Thoracic aorta (tissue), 2 donors: ENCODE results near the gene RNASE13. TPM values are rescaled to one million over a fixed set of nuclear protein-coding genes. Genes with fewer than 3 reads are reported as not detected.

ENCODE experiments used
- ATAC-seq: fragments of 150-250 bp; one replicate; pipeline ENCODE4 v1.8.0; 2017; ENCODE audit warnings: low read depth; ENCODE audit not compliant: insufficient number of reproducible peaks, low FRiP score
- DNase-seq: peaks from one replicate; pipeline ENCODE4 v3.0.0-alpha.2; 2020; ENCODE audit warnings: low spot score
- H3K27ac ChIP-seq, 2 donors: fragments of 200-600 bp; sonication (generic); 1 replicate in 1 of 2; 2 replicates in 1 of 2; pipeline ENCODE4 v1.5.1; 2016; ENCODE audit warnings: mild to moderate bottlenecking in 2 of 2, moderate library complexity in 2 of 2
- H3K27me3 ChIP-seq: fragments of 200-600 bp; sonication (generic); replicated peaks from 2 replicates; pipeline ENCODE4 v1.6.0; 2016; ENCODE audit warnings: mild to moderate bottlenecking; ENCODE audit not compliant: insufficient read depth
- H3K36me3 ChIP-seq: fragments of 200-600 bp; sonication (generic); one replicate; pipeline ENCODE4 v1.5.1; 2016
- H3K4me1 ChIP-seq, 2 donors: fragments of 200-600 bp; sonication (generic); 1 replicate in 1 of 2; 2 replicates in 1 of 2; pipeline versions ENCODE4 v1.5.1 to v1.6.0; 2016; ENCODE audit warnings: low read depth in 2 of 2, mild to moderate bottlenecking in 1 of 2; ENCODE audit not compliant: control insufficient read depth in 1 of 2
- H3K4me3 ChIP-seq: fragments of 200-600 bp; sonication (generic); 2 replicates; pipeline ENCODE4 v1.5.1; 2016; ENCODE audit warnings: mild to moderate bottlenecking
- H3K9me3 ChIP-seq: fragments of 200-600 bp; sonication (generic); 2 replicates; pipeline ENCODE4 v1.5.1; 2016
- CTCF ChIP-seq: fragments of 200-600 bp; sonication (generic); IDR thresholded peaks from one replicate; pipeline ENCODE4 v1.5.1; 2019; ENCODE audit warnings: antibody characterized with exemption
- total RNA-seq, 2 donors: library from RNA; depleted of rRNA; stranded (reverse); fragments of >200 nt; gene quantifications; one replicate each; pipeline versions ENCODE4 v1.1.0 to v1.2.3, GENCODE V29; 2016

The RNASE13 gene
- total RNA-seq, 2 donors from 2014 or later: not detected

GRCh38 chr14:21057803-21058675 is 23.4 kb upstream of the RNASE13 start, which contains the start of gene RNASE8:
Gene RNASE8 (plus strand): TSS chr14:21057822. CDS start chr14:21057893, 71 bp downstream.
- no peaks in the 10 kb centered on the region for H3K36me3 ChIP-seq
- H3K4me1 ChIP-seq: no peaks in the 10 kb centered on the region
- ATAC-seq: no peak
- H3K27ac ChIP-seq: no peak within 1 kb of the TSS
- no peak for TF ChIP-seq CTCF
- H3K9me3 ChIP-seq: no peaks in the 10 kb centered on the region
- H3K4me3 ChIP-seq: no peak within 1 kb of the TSS
- DNase-seq: no peak
- H3K27me3 ChIP-seq: no peaks in the 10 kb centered on the region

GRCh38 chr14:21056520-21057163 is 22.0 kb upstream of the RNASE13 start:
- H3K4me3 ChIP-seq: no peak overlapping the region
- ATAC-seq (no peak), DNase-seq (no peak)
- H3K27me3 ChIP-seq: no peaks in the 10 kb centered on the region
- no peak for TF ChIP-seq CTCF
- no peaks in the 10 kb centered on the region for H3K36me3 ChIP-seq
- H3K9me3 ChIP-seq: no peaks in the 10 kb centered on the region
- H3K4me1 ChIP-seq: no peaks in the 10 kb centered on the region
- no peak overlapping the region for H3K27ac ChIP-seq

GRCh38 chr14:21055432-21056117 is 21.0 kb upstream of the RNASE13 start:
- TF ChIP-seq CTCF: no peak
- DNase-seq (no peak), ATAC-seq (no peak)
- H3K36me3 ChIP-seq: no peaks in the 10 kb centered on the region
- no peak overlapping the region for H3K4me3 ChIP-seq
- no peaks in the 10 kb centered on the region for H3K9me3 ChIP-seq
- H3K4me1 ChIP-seq: no peaks in the 10 kb centered on the region
- no peaks in the 10 kb centered on the region for H3K27me3 ChIP-seq
- H3K27ac ChIP-seq: no peak overlapping the region

- DNase-seq (no peak), ATAC-seq (no peak)
- Histone ChIP-seq H3K36me3 (no peaks in the 10 kb centered on the region), H3K27me3 (no peaks in the 10 kb centered on the region), H3K9me3 (no peaks in the 10 kb centered on the region), H3K4me1 (no peaks in the 10 kb centered on the region), H3K4me3 (no peak overlapping the region), H3K27ac (no peak overlapping the region)
- no peak for TF ChIP-seq CTCF
These were observed 20.1 kb upstream of the RNASE13 start for GRCh38 chr14:21054768-21055145.
